Posterior vena cava (tissue), 2 donors: ENCODE data around the gene CAMTA1. TPM values are rescaled to one million over a fixed set of nuclear protein-coding genes. Genes with fewer than 3 reads are reported as not detected.

ENCODE experiments used
- DNase-seq: peaks from one replicate; pipeline ENCODE4 v3.0.0-alpha.2; 2020; ENCODE audit warnings: low spot score
- intact Hi-C, 2 donors: fragments of 100-400 bp; cut with DNase I; formaldehyde crosslinking; loops; one replicate each; pipeline versions ENCODE4 v1.14.1 to v1.14.2; 2022 to 2023
- total RNA-seq, 2 donors: library from RNA; stranded (reverse); fragmentation: NEBNext Ultra II Directional; extraction: Animal tissue kit (Norgen Biotek cat#: 25700); gene quantifications; one replicate each; pipeline ENCODE4 v1.2.1, GENCODE V29; 2021
- donor health status: DM: yes; HTN: yes; CAD: no.
- donor health status: DM: yes; HTN: yes; CAD: no.

CAMTA1 gene
- total RNA-seq, 2 donors from 2014 or later = 65.1 to 76.4 TPM

GRCh38 chr1:7510389-7510931, 725.2 kb downstream of the CAMTA1 start:
- no peak for DNase-seq
- intact Hi-C loops = no loop called here

GRCh38 chr1:7511381-7511780, 726.1 kb downstream of the CAMTA1 start:
- no peak for DNase-seq
- intact Hi-C loops = no loop called here

- intact Hi-C loops = no loop called here
- DNase-seq = no peak
Measured at GRCh38 chr1:7513081-7513480, 727.8 kb downstream of the CAMTA1 start.

- no peak for DNase-seq
- intact Hi-C loops = loop anchor here in 1 of 2 donors (2.0 kb wide), 1 partner anchor 412 kb away; no protein-coding TSS in a partner anchor
Measured at GRCh38 chr1:7515175-7515574, 729.9 kb downstream of the CAMTA1 start.

GRCh38 chr1:7515904-7516303, 730.6 kb downstream of the CAMTA1 start:
- DNase-seq = no peak
- intact Hi-C loops = loop anchor here in 1 of 2 donors (2.0 kb wide), 1 partner anchor 413 kb away; no protein-coding TSS in a partner anchor

GRCh38 chr1:7516341-7516740, 731.1 kb downstream of the CAMTA1 start:
- DNase-seq = no peak
- intact Hi-C loops = no loop called here

- intact Hi-C loops = no loop called here
- DNase-seq = no peak
Measured at GRCh38 chr1:7516929-7517328, 731.7 kb downstream of the CAMTA1 start.

GRCh38 chr1:7517611-7518330, 732.5 kb downstream of the CAMTA1 start:
- DNase-seq = no peak
- intact Hi-C loops = no loop called here

GRCh38 chr1:7518411-7518810, 733.2 kb downstream of the CAMTA1 start:
- intact Hi-C loops = no loop called here
- no peak for DNase-seq

- intact Hi-C loops = no loop called here
- DNase-seq = no peak
Measured at GRCh38 chr1:7519181-7519860, 734.1 kb downstream of the CAMTA1 start.

GRCh38 chr1:7519861-7520395, 734.7 kb downstream of the CAMTA1 start:
- DNase-seq = no peak
- intact Hi-C loops = no loop called here

GRCh38 chr1:7520496-7520895, 735.2 kb downstream of the CAMTA1 start:
- intact Hi-C loops = no loop called here
- DNase-seq = peak; percentile 59

GRCh38 chr1:7524341-7525337, 739.4 kb downstream of the CAMTA1 start:
- DNase-seq = peak; percentile 59
- intact Hi-C loops = no loop called here

- intact Hi-C loops = no loop called here
- peak; percentile 24 for DNase-seq
Measured at GRCh38 chr1:7525338-7526063, 740.2 kb downstream of the CAMTA1 start.

- DNase-seq = peak; percentile 61
- intact Hi-C loops = no loop called here
Measured at GRCh38 chr1:7526196-7526866, 741.1 kb downstream of the CAMTA1 start.

- DNase-seq = peak; percentile 64
- intact Hi-C loops = no loop called here
Measured at GRCh38 chr1:7526867-7527732, 741.8 kb downstream of the CAMTA1 start.

- intact Hi-C loops = no loop called here
- DNase-seq = peak; percentile 16
Measured at GRCh38 chr1:7527733-7528045, 742.4 kb downstream of the CAMTA1 start.
